ENCODE data around the gene MSMO1. TPM values are rescaled to one million over a fixed set of nuclear protein-coding genes. Genes with fewer than 3 reads are reported as not detected.

Gene MSMO1
- total and polyA plus RNA-seq, 2 experiments from 2014 or later = 65.8 to 305 TPM

- H3K27ac ChIP-seq = no peak overlapping the region
- H3K4me3 ChIP-seq = no peak overlapping the region
- H3K27me3 ChIP-seq = no peaks in the 10 kb centered on the region
- no peak for DNase-seq (ENCODE audit: low read depth in 1 of 2, low spot score in 1 of 2)
- no peak for TF ChIP-seq CTCF (IDR thresholded peaks at IDR 0.05; ENCODE audit: low read depth, low read length)
- no peaks in the 10 kb centered on the region for H3K9me3 ChIP-seq (ENCODE audit: low read depth)
- H3K4me1 ChIP-seq (ENCODE audit: low read depth) = no peaks in the 10 kb centered on the region
- peaks cover 4% of the 10 kb centered on the region for H3K36me3 ChIP-seq
These were observed 18.0 kb upstream of the MSMO1 start for GRCh38 chr4:165309456-165309855.

GRCh38 chr4:165312506-165312905, 15.0 kb upstream of the MSMO1 start:
- peaks cover 4% of the 10 kb centered on the region for H3K36me3 ChIP-seq

GRCh38 chr4:165319030-165319429, 8.4 kb upstream of the MSMO1 start:
- Histone ChIP-seq H3K36me3 (no peaks in the 10 kb centered on the region), H3K27me3 (no peaks in the 10 kb centered on the region), H3K27ac (no peak overlapping the region), H3K9me3 (ENCODE audit: low read depth) (no peaks in the 10 kb centered on the region), H3K4me3 (no peak overlapping the region), H3K4me1 (ENCODE audit: low read depth) (peaks cover 11% of the 10 kb centered on the region)
- DNase-seq (ENCODE audit: low read depth in 1 of 2, low spot score in 1 of 2) = no peak
- TF ChIP-seq CTCF (IDR thresholded peaks at IDR 0.05; ENCODE audit: low read depth, low read length) = no peak

More at GRCh38 chr4:165312506-165312905, 15.0 kb upstream of the MSMO1 start:
- Histone ChIP-seq H3K9me3 (ENCODE audit: low read depth) (no peaks in the 10 kb centered on the region), H3K4me1 (ENCODE audit: low read depth) (no peaks in the 10 kb centered on the region), H3K4me3 (no peak overlapping the region), H3K27ac (no peak overlapping the region), H3K27me3 (no peaks in the 10 kb centered on the region)
- peak in 1 of 2 donors; percentile 63 for DNase-seq (ENCODE audit: low read depth in 1 of 2, low spot score in 1 of 2)
- no peak for TF ChIP-seq CTCF (IDR thresholded peaks at IDR 0.05; ENCODE audit: low read depth, low read length)

GRCh38 chr4:165319509-165319908, 8.0 kb upstream of the MSMO1 start:
- no peak for DNase-seq (ENCODE audit: low read depth in 1 of 2, low spot score in 1 of 2)

GRCh38 chr4:165324236-165324917, 3.1 kb upstream of the MSMO1 start:
- Histone ChIP-seq H3K27ac (no peak overlapping the region), H3K4me1 (ENCODE audit: low read depth) (peaks cover 11% of the 10 kb centered on the region), H3K36me3 (no peaks in the 10 kb centered on the region), H3K4me3 (no peak overlapping the region), H3K9me3 (ENCODE audit: low read depth) (no peaks in the 10 kb centered on the region), H3K27me3 (no peaks in the 10 kb centered on the region)
- no peak for DNase-seq (ENCODE audit: low read depth in 1 of 2, low spot score in 1 of 2)
- TF ChIP-seq CTCF (IDR thresholded peaks at IDR 0.05; ENCODE audit: low read depth, low read length) = no peak

More at GRCh38 chr4:165319509-165319908, 8.0 kb upstream of the MSMO1 start:
- H3K36me3 ChIP-seq = no peaks in the 10 kb centered on the region
- no peaks in the 10 kb centered on the region for H3K27me3 ChIP-seq
- no peak overlapping the region for H3K4me3 ChIP-seq
- TF ChIP-seq CTCF (IDR thresholded peaks at IDR 0.05; ENCODE audit: low read depth, low read length) = no peak
- H3K4me1 ChIP-seq (ENCODE audit: low read depth) = peaks cover 11% of the 10 kb centered on the region
- H3K9me3 ChIP-seq (ENCODE audit: low read depth) = no peaks in the 10 kb centered on the region
- no peak overlapping the region for H3K27ac ChIP-seq
